Forelimb muscle (tissue), 1 donor: ENCODE measurements around the gene PDLIM7. TPM values are rescaled to one million over a fixed set of nuclear protein-coding genes. Genes with fewer than 3 reads are reported as not detected.

Experiments
- DNase-seq: peaks from one replicate; pipeline ENCODE4 v3.0.0-alpha.2; 2013; ENCODE audit warnings: low read depth
- polyA plus RNA-seq: library from polyadenylated mRNA; unstranded; fragments of 120-200 nt; gene quantifications from one replicate; pipeline ENCODE4 v1.2.1, GENCODE V29; 2013; ENCODE audit not compliant: insufficient read length

The PDLIM7 gene
- polyA plus RNA-seq, 1 donor = 359 TPM

- DNase-seq = peak; percentile 74
These were observed 40.2 kb downstream of the PDLIM7 start for GRCh38 chr5:177456976-177457851.

GRCh38 chr5:177456591-177456964 is 40.8 kb downstream of the PDLIM7 start:
- no peak for DNase-seq

GRCh38 chr5:177455661-177456590 is 41.5 kb downstream of the PDLIM7 start:
- DNase-seq = no peak

- no peak for DNase-seq
These were observed 42.3 kb downstream of the PDLIM7 start for GRCh38 chr5:177455036-177455660.

GRCh38 chr5:177454397-177455035 is 42.9 kb downstream of the PDLIM7 start:
- no peak for DNase-seq

GRCh38 chr5:177453852-177454396 is 43.5 kb downstream of the PDLIM7 start:
- DNase-seq = no peak

- no peak for DNase-seq
These were observed 44.4 kb downstream of the PDLIM7 start for GRCh38 chr5:177452688-177453638.

GRCh38 chr5:177450667-177451424 is 46.6 kb downstream of the PDLIM7 start:
- no peak for DNase-seq

- DNase-seq = no peak
These were observed 48.0 kb downstream of the PDLIM7 start for GRCh38 chr5:177449140-177450061.

- no peak for DNase-seq
These were observed 49.0 kb downstream of the PDLIM7 start for GRCh38 chr5:177448244-177448950.

- no peak for DNase-seq
These were observed 49.7 kb downstream of the PDLIM7 start for GRCh38 chr5:177447611-177448243.

- DNase-seq = no peak
These were observed 50.3 kb downstream of the PDLIM7 start for GRCh38 chr5:177447066-177447610.

GRCh38 chr5:177446200-177447065 is 51.0 kb downstream of the PDLIM7 start, which contains the start of gene PRR7:
Gene PRR7 (plus strand): TSS chr5:177446814. CDS start chr5:177455068, 8,254 bp downstream.
- no peak for DNase-seq

GRCh38 chr5:177445917-177446199 is 51.5 kb downstream of the PDLIM7 start:
- DNase-seq = no peak

GRCh38 chr5:177445052-177445916 is 52.1 kb downstream of the PDLIM7 start:
- no peak for DNase-seq
